Esophagus muscularis mucosa (tissue), 4 donors: Measurements from ENCODE around the gene SAMMSON. TPM values are rescaled to one million over a fixed set of nuclear protein-coding genes. Genes with fewer than 3 reads are reported as not detected.

ENCODE experiments used
- DNase-seq: peaks from one replicate; pipeline ENCODE4 v3.0.0-alpha.2; 2017; ENCODE audit errors: extremely low spot score
- H3K27ac ChIP-seq, 4 donors: fragments of 200-600 bp; sonication (generic); replicated peaks in 1 of 4; 1 replicate in 3 of 4; 2 replicates in 1 of 4; pipeline ENCODE4 v1.5.1; 2016 to 2019; ENCODE audit warnings: mild to moderate bottlenecking in 1 of 4
- H3K27me3 ChIP-seq, 4 donors: fragments of 200-600 bp; sonication (generic); one replicate each; pipeline versions ENCODE4 v1.5.1 to v1.6.0; 2016 to 2019
- H3K36me3 ChIP-seq, 4 donors: fragments of 200-600 bp; sonication (generic); one replicate each; pipeline ENCODE4 v1.5.1; 2016 to 2019
- H3K4me1 ChIP-seq, 4 donors: fragments of 200-600 bp; sonication (generic); one replicate each; pipeline ENCODE4 v1.5.1; 2016 to 2019
- H3K4me3 ChIP-seq, 4 donors: fragments of 200-600 bp; sonication (generic); 1 replicate in 2 of 4; 2 replicates in 2 of 4; pipeline ENCODE4 v1.5.1; 2016 to 2019; ENCODE audit warnings: mild to moderate bottlenecking in 4 of 4, moderate library complexity in 1 of 4
- H3K9me3 ChIP-seq, 4 donors: fragments of 200-600 bp; sonication (generic); 1 replicate in 3 of 4; 2 replicates in 1 of 4; pipeline ENCODE4 v1.5.1; 2016 to 2019
- WGBS: methylation state at CpG from one replicate; pipeline ENCODE4 v1.1.5; 2018; 5-methylcytosine and 5-hydroxymethylcytosine counted together
- intact Hi-C: fragments of 100-400 bp; cut with DNase I; formaldehyde crosslinking; loops from one replicate; pipeline ENCODE4 v1.15.1; 2023
- total RNA-seq, 4 donors: library from RNA; depleted of rRNA; stranded (reverse); fragments of >200 nt; gene quantifications; one replicate each; pipeline versions ENCODE4 v1.1.0 to v1.2.1, GENCODE V29; 2016
- TF ChIP-seq, protein P1 (sequence below), 3 experiments: fragments of 200-600 bp in 2 of 3; fragments of 450-650 bp in 1 of 3; sonication (generic) in 2 of 3; IDR thresholded peaks; one replicate each; pipeline ENCODE4 v1.5.1; 2017 to 2019; ENCODE audit warnings: antibody characterized with exemption in 3 of 3, mild to moderate bottlenecking in 2 of 3, moderate library complexity in 1 of 3

SAMMSON gene
- total RNA-seq, 4 donors from 2014 or later = 1.5 to 4.2 (median 2.5) TPM

DNA sequence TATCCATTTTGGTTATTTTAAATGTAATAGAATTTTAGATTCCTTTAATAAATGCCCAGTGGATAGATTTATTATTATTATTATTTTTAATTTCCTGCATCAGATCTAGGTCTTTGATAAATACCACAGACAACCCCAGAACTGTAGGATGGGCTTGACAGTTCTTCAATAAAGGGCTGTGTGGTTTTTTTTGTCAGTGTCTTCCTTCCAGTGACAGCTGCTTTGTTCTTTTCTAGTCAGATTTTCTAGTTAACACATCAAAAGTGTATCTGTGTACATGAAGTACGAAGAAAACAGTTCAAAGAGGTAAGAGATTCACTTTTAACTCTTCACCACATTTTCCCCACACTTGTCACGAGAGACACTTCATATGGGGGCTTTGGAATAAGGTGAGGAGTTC, 120.3 kb downstream of the SAMMSON start:
- TF ChIP-seq, protein P1, sequence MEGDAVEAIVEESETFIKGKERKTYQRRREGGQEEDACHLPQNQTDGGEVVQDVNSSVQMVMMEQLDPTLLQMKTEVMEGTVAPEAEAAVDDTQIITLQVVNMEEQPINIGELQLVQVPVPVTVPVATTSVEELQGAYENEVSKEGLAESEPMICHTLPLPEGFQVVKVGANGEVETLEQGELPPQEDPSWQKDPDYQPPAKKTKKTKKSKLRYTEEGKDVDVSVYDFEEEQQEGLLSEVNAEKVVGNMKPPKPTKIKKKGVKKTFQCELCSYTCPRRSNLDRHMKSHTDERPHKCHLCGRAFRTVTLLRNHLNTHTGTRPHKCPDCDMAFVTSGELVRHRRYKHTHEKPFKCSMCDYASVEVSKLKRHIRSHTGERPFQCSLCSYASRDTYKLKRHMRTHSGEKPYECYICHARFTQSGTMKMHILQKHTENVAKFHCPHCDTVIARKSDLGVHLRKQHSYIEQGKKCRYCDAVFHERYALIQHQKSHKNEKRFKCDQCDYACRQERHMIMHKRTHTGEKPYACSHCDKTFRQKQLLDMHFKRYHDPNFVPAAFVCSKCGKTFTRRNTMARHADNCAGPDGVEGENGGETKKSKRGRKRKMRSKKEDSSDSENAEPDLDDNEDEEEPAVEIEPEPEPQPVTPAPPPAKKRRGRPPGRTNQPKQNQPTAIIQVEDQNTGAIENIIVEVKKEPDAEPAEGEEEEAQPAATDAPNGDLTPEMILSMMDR (IDR thresholded peaks at IDR 0.05) = no peak
- no peak for DNase-seq
- Histone ChIP-seq H3K36me3 (no peaks in the 10 kb centered on the region), H3K27me3 (no peaks in the 10 kb centered on the region), H3K9me3 (no peaks in the 10 kb centered on the region), H3K4me1 (peaks cover 0 to 13% (median 11%) of the 10 kb centered on the region in 4 donors), H3K4me3 (no peak overlapping the region), H3K27ac (no peak overlapping the region)
- intact Hi-C loops = loop anchor here (10.0 kb wide), 1 partner anchor 235 kb away; no protein-coding TSS in a partner anchor
- 89% methylated on average over 2 of the region's 2 CpGs for WGBS
